MM.1S (cell line): Measurements from ENCODE around the gene PKNOX1.
"Not testable (repeated sequence)": the region's sequence is repeated elsewhere in the genome, so short reads cannot be mapped to it uniquely, and the experiment has no call there.

Experiments
- CTCF ChIP-seq: fragments of 300-600 bp; sonication (generic); IDR thresholded peaks from 2 replicates; pipeline ENCODE4 v1.5.1; 2016; ENCODE audit warnings: antibody characterized with exemption, low read length, mixed read lengths
- EZH2 ChIP-seq: fragments of 300-600 bp; sonication (generic); optimal IDR thresholded peaks from 2 replicates; pipeline ENCODE3; 2017; ENCODE audit warnings: low read depth, mild to moderate bottlenecking, antibody characterized with exemption, low read length, mixed read lengths

- TF ChIP-seq CTCF, EZH2: not testable (repeated sequence)
These were observed 108.4 kb downstream of the PKNOX1 start for GRCh38 chr21:43082587-43083300.
